K562 (cell line): ENCODE measurements around the gene PLEKHH3.

Source experiments
- CTCF ChIP-seq, 3 experiments: IDR thresholded peaks in 2 of 3; conservative IDR thresholded peaks in 1 of 3; 2 replicates each; pipeline ENCODE4 v1.5.1; 2011 to 2012; ENCODE audit warnings: low read length in 3 of 3, mild to moderate bottlenecking in 3 of 3, control low read depth in 2 of 3, improper control_type of control experiment in 1 of 3, inconsistent platforms in 1 of 3, low read depth in 1 of 3, mixed read lengths in 1 of 3, moderate library complexity in 1 of 3; ENCODE audit not compliant: insufficient read depth in 2 of 3
- POLR2A ChIP-seq: fragments of 450-650 bp; conservative IDR thresholded peaks from 2 replicates; pipeline ENCODE4 v1.6.1; 2016
- POLR2AphosphoS2 ChIP-seq: IDR thresholded peaks from 2 replicates; pipeline ENCODE4 v1.6.1; 2012; ENCODE audit warnings: low read length, improper control_type of control experiment
- RFX5 ChIP-seq: IDR thresholded peaks from 2 replicates; pipeline ENCODE4 v1.6.1; 2011; ENCODE audit warnings: low read depth, mild to moderate bottlenecking, improper control_type of control experiment, low read length
- USF2 ChIP-seq: sonication (generic); formaldehyde crosslinking; IDR thresholded peaks from 2 replicates; pipeline ENCODE4 v1.5.0; 2020; ENCODE audit warnings: missing genetic modification reagents
- YY1 ChIP-seq, 3 experiments: IDR thresholded peaks; 2 replicates each; pipeline ENCODE4 v1.6.1; 2011; ENCODE audit warnings: low read length in 2 of 3, mild to moderate bottlenecking in 2 of 3, moderate library complexity in 2 of 3, borderline replicate concordance in 1 of 3, control low read depth in 1 of 3, low read depth in 1 of 3; ENCODE audit not compliant: insufficient read depth in 3 of 3, insufficient replicate concordance in 2 of 3, control insufficient read depth in 1 of 3, insufficient read length in 1 of 3; ENCODE audit errors: extremely low read depth in 1 of 3

- TF ChIP-seq POLR2AphosphoS2 (no peak), CTCF (IDR thresholded peaks at IDR 0.05 in 2 of 3, conservative IDR thresholded peaks at IDR 0.05 in 1 of 3; ENCODE audit: insufficient read depth in 2 of 3, low read depth in 1 of 3, low read length in 3 of 3) (no peak), RFX5 (no peak), YY1 (IDR thresholded peaks at IDR 0.05; ENCODE audit: borderline replicate concordance in 1 of 3, control insufficient read depth in 1 of 3, extremely low read depth in 1 of 3, insufficient read depth in 3 of 3, insufficient read length in 1 of 3, insufficient replicate concordance in 2 of 3, low read depth in 1 of 3, low read length in 2 of 3) (no peak), POLR2A (no peak), USF2 (CRISPR knock-in tag) (no peak)
These were observed 22.6 kb upstream of the PLEKHH3 start for GRCh38 chr17:42699415-42699740.
